Suprapubic skin (tissue), 4 donors: ENCODE data around the gene DISP2. TPM values are rescaled to one million over a fixed set of nuclear protein-coding genes. Genes with fewer than 3 reads are reported as not detected.

ENCODE experiments used
- DNase-seq, 2 donors: peaks; one replicate each; pipeline ENCODE4 v3.0.0-alpha.2; 2019; ENCODE audit warnings: low spot score in 2 of 2
- H3K27ac ChIP-seq: fragments of 200-600 bp; sonication (generic); one replicate; pipeline ENCODE4 v1.5.1; 2019
- H3K27me3 ChIP-seq: fragments of 200-600 bp; sonication (generic); one replicate; pipeline ENCODE4 v1.5.1; 2019
- H3K36me3 ChIP-seq: fragments of 200-600 bp; sonication (generic); one replicate; pipeline ENCODE4 v1.5.1; 2019
- H3K4me1 ChIP-seq: fragments of 200-600 bp; sonication (generic); one replicate; pipeline ENCODE4 v1.5.1; 2019
- H3K4me3 ChIP-seq: fragments of 200-600 bp; sonication (generic); one replicate; pipeline ENCODE4 v1.5.1; 2019; ENCODE audit warnings: mild to moderate bottlenecking
- H3K9me3 ChIP-seq: fragments of 200-600 bp; sonication (generic); one replicate; pipeline ENCODE4 v1.5.1; 2019
- CTCF ChIP-seq, 2 donors: fragments of 200-600 bp in 1 of 2; fragments of 450-650 bp in 1 of 2; sonication (generic) in 1 of 2; IDR thresholded peaks; one replicate each; pipeline ENCODE4 v1.5.1; 2016 to 2019; ENCODE audit warnings: antibody characterized with exemption in 2 of 2, mild to moderate bottlenecking in 1 of 2, moderate library complexity in 1 of 2
- EP300 ChIP-seq: sonication (generic); formaldehyde crosslinking; IDR thresholded peaks from one replicate; pipeline ENCODE4 v1.6.1; 2017; ENCODE audit warnings: antibody characterized with exemption
- POLR2A ChIP-seq, 2 donors: fragments of 450-650 bp; IDR thresholded peaks; one replicate each; pipeline ENCODE4 v1.6.1; 2017; ENCODE audit warnings: antibody characterized with exemption in 2 of 2, mild to moderate bottlenecking in 2 of 2, moderate library complexity in 2 of 2
- POLR2AphosphoS5 ChIP-seq, 3 donors: sonication (generic); formaldehyde crosslinking; IDR thresholded peaks; one replicate each; pipeline ENCODE4 v1.6.1; 2017; ENCODE audit warnings: antibody characterized with exemption in 3 of 3
- WGBS: methylation state at CpG from one replicate; pipeline ENCODE4 v1.1.5; 2018; 5-methylcytosine and 5-hydroxymethylcytosine counted together
- total RNA-seq, 4 donors: library from RNA; depleted of rRNA; stranded (reverse); fragments of >200 nt; gene quantifications; one replicate each; pipeline ENCODE4 v1.1.0, GENCODE V29; 2016

DISP2 gene
- total RNA-seq, 4 donors from 2014 or later, result 0.04 to 0.21 (median 0.05) TPM; not detected in 1

- H3K27me3 ChIP-seq, result peaks cover 6% of the 10 kb centered on the region
- 48% methylated on average over 9 of the region's 9 CpGs for WGBS
These were observed 3.4 kb upstream of the DISP2 start for GRCh38 chr15:40354408-40355171.

GRCh38 chr15:40355976-40356585 is 1.9 kb upstream of the DISP2 start:
- no peak overlapping the region for H3K27ac ChIP-seq
- H3K4me3 ChIP-seq, result no peak overlapping the region
- no peaks in the 10 kb centered on the region for H3K36me3 ChIP-seq
- TF ChIP-seq CTCF (IDR thresholded peaks at IDR 0.05) (no peak), POLR2A (IDR thresholded peaks at IDR 0.05) (no peak), POLR2AphosphoS5 (IDR thresholded peaks at IDR 0.05) (no peak)
- DNase-seq, result no peak
- H3K9me3 ChIP-seq, result no peaks in the 10 kb centered on the region
- H3K4me1 ChIP-seq, result peaks cover 15% of the 10 kb centered on the region
- no CpG with 5 or more reads among the region's 5 CpGs for WGBS
- H3K27me3 ChIP-seq, result peaks cover 6% of the 10 kb centered on the region

More at GRCh38 chr15:40354408-40355171, 3.4 kb upstream of the DISP2 start:
- DNase-seq, result no peak
- TF ChIP-seq CTCF (IDR thresholded peaks at IDR 0.05) (no peak), POLR2A (IDR thresholded peaks at IDR 0.05) (no peak), POLR2AphosphoS5 (IDR thresholded peaks at IDR 0.05) (no peak), EP300 (no peak)
- Histone ChIP-seq H3K4me1 (peaks cover 15% of the 10 kb centered on the region), H3K27ac (no peak overlapping the region), H3K36me3 (no peaks in the 10 kb centered on the region), H3K9me3 (no peaks in the 10 kb centered on the region), H3K4me3 (no peak overlapping the region)

- no peaks in the 10 kb centered on the region for H3K36me3 ChIP-seq
- TF ChIP-seq EP300, result no peak
- no peak for TF ChIP-seq CTCF (IDR thresholded peaks at IDR 0.05)
- TF ChIP-seq POLR2A (IDR thresholded peaks at IDR 0.05), result no peak
- TF ChIP-seq POLR2AphosphoS5 (IDR thresholded peaks at IDR 0.05), result no peak
- H3K4me1 ChIP-seq, result peaks cover 15% of the 10 kb centered on the region
- H3K27me3 ChIP-seq, result peaks cover 6% of the 10 kb centered on the region
- WGBS, result 71% methylated on average over 1 of the region's 1 CpG
- H3K27ac ChIP-seq, result no peak overlapping the region
- no peak for DNase-seq
- no peak overlapping the region for H3K4me3 ChIP-seq
- H3K9me3 ChIP-seq, result no peaks in the 10 kb centered on the region
These were observed 773 bp upstream of the DISP2 start for GRCh38 chr15:40357246-40357645.

GRCh38 chr15:40358471-40359353 is 693 bp downstream of the DISP2 start:
- 13% methylated on average over 18 of the region's 31 CpGs for WGBS
- Histone ChIP-seq H3K27me3 (peaks cover 6% of the 10 kb centered on the region), H3K4me3 (peak overlapping the region; percentile 52), H3K36me3 (no peaks in the 10 kb centered on the region), H3K9me3 (no peaks in the 10 kb centered on the region), H3K4me1 (peaks cover 15% of the 10 kb centered on the region), H3K27ac (no peak overlapping the region)
- TF ChIP-seq CTCF (IDR thresholded peaks at IDR 0.05) (no peak), POLR2A (IDR thresholded peaks at IDR 0.05) (no peak), EP300 (no peak), POLR2AphosphoS5 (IDR thresholded peaks at IDR 0.05) (no peak)
- DNase-seq, result no peak

GRCh38 chr15:40360015-40360414 is 2.0 kb downstream of the DISP2 start:
- peaks cover 15% of the 10 kb centered on the region for H3K4me1 ChIP-seq
- H3K36me3 ChIP-seq, result no peaks in the 10 kb centered on the region
- H3K4me3 ChIP-seq, result no peak overlapping the region
- H3K27me3 ChIP-seq, result peaks cover 6% of the 10 kb centered on the region
- no peak overlapping the region for H3K27ac ChIP-seq
- 85% methylated on average over 3 of the region's 4 CpGs for WGBS
- no peak for DNase-seq
- H3K9me3 ChIP-seq, result no peaks in the 10 kb centered on the region
- TF ChIP-seq EP300 (no peak), POLR2AphosphoS5 (IDR thresholded peaks at IDR 0.05) (no peak), CTCF (IDR thresholded peaks at IDR 0.05) (no peak)
